GM21515 (cell line): ENCODE results near the gene PHOSPHO1.
A peak's percentile ranks its signal among the peaks of the same experiment; 100 is the strongest.

ENCODE experiments used
- ATAC-seq: cut with Tn5 transposase; IDR thresholded peaks from one replicate; pipeline ENCODE4 v1.9.1; 2021; ENCODE audit not compliant: unreplicated experiment

Gene PHOSPHO1

DNA sequence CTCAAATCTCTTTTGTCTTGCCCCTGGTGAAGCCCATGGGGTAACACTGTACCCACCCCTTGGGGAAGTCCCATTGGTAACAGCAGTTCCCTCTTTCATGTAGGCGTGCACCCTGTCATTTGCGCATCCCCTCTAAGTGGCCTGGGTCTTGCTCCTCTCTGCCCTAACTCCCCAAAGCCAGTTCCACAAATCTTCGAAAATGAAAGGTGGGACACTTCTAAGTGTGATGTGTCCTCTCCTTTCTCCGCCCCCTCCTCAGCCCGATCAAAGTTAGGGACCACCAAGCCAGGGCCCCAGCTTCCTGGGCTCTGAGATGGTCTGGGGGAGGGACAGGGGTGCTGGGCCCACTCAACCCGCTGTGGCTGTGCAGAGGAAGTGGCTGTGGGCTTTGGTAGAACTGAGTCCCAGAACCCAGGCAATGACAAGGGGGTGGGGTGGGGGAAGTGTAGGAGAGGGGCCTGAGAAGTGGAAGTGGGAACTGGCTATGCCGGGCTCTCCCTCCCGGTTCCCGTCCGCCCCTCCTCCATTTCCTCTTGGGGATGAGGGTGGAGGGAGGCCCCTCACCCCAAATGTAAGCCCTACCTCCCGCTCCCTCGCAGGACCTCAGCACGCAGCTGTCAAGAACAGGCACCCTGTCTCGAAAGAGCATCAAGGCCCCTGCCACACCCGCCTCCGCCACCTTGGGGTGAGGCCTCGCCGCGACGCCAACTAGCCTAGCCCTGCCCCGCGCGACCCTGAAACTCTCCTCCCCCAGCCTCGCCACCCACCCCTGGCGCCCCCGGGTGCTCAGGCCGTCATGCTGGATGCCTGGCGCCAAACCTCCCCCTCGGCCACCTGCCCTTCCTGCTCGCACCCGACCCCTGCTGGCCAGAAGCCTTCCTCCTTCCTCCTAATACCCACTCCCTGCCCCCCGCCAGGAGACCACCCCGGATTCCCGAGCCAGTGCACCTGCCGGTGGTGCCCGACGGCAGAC, 11.4 kb downstream of the PHOSPHO1 start:
- ATAC-seq = no peak

DNA sequence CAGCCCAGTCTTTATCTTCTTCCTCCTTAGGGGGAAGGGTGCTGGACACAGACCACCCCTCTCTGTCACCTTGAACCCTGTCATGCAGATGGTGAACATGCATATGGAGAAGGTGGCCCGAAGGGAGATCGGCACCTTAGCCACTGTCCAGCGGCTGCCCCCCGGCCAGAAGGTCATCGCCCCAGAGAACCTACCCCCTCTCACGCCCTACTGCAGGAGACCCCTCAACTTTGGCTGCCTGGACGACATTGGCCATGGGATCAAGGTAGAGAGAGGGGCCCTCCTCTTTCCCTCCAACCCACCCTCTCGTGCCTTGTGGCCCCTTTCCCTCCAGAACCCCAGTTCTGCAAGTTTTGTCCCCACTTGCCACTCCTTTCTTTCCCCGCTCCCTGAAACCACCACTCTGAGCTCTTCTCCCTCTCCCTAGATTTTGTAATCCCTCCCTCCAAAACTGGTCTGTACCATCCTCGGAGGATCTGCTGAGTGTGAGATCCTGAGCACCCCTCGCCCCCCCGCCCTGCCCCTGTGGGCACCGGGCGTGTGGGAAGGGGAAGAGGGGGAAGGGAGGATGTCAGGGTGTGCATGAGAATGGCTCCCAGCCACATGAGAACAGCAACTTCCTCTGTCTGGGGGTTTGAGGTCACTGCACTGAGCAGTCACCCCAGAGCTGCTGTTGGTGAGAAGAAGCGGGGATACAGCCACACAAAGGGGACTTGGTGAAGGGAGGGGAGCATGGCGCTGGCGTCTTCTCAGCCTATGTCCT, 12.8 kb downstream of the PHOSPHO1 start:
- peak; percentile 45 for ATAC-seq

DNA sequence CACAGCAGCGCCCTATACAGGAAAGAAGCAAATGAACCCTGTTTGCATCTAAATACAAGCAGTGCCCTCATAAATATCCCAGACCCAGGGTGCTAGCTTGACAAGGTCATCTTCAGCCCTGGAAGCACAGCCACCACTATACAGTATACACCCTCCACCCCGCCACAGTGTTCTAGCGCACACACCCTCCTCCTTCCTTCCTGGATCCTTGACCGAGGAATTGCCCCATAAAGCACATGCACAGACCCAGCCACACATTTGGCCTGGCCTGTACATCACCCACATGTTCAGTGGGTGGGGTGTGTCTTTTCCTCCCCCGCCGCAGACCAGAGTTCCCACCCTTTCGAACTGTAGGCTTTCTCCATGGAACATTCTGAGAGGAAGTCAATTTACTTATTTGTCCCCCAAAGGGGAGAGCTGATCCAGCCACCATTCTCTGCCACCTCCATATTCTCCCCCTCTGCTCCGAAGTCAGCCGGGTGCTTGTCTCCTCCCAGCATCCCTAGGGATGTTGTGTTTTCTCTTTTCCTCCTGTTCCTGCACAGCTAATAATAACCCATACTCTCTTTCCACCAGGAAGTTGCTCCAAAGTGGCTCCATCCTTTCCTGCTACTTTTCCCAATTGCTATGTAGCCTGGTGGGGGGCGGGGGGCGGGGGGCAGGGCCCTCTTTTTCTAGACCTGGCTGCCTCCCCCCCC, 13.5 kb downstream of the PHOSPHO1 start:
- no peak for ATAC-seq

DNA sequence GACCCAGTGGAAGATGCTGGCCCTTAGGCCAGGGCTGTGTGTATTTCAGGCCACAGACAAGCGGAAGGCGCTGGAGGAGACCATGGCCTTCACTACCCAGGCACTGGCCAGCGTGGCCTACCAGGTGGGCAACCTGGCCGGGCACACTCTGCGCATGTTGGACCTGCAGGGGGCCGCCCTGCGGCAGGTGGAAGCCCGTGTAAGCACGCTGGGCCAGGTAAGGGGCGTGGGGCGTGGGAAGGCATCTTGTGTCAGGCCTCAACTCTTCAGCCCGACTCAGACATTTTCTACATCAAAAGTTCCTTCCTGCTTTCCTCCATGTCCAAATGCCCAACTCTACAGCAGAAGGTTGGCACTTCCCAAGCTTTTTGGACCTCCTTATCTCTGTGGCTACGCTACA, 14.1 kb downstream of the PHOSPHO1 start:
- no peak for ATAC-seq

DNA sequence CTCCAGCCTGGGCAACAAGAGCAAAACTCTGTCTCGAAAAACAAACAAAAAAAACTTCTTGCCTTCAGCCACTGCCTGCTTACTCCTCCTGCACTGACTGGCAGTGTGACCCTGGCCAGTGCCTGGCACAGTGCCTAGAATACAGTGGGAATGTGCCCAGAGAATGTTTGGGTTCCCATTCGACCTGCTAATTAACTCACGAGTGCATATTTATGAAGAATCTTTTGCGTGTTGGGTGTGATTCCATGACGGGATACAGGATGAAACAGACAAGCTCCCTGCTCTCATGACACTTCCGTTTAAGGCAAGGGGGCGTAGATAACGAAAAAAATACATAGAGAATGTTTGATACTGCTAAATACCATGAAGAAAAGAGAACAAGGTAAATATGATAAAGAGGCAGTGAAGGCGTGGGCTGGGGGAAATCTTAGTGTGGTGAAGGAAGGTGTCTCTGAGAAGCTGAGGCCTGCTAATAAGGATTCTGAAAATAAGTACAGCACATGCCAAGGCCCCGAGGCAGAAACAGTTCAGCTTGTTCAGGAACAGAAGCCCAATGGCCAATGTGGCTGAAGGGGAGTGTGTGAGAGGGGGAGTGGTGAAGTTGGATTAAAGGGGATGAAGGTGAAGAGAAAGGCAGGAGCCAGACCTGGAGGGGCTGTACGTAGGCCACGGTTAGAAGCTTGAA, 15.8 kb downstream of the PHOSPHO1 start:
- no peak for ATAC-seq

DNA sequence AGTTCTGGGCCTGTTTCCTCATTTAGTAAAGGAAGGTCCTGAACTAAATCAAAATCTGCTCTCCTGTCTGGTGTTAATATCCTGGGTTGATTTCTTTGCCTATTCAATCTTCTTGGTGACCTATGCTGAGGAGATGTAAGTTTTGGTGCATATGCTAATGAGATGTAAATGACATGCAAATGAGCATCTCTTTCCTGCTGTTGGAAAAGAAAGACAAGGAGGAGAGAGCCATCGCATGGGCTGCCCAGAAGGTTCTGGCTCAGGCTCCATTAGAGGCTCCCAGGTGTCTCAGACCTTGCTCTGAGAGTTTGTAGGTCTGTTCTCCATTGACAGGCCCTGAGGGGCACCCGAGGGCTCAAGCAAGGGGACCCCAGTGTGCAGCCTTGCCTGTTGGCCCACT, 16.7 kb downstream of the PHOSPHO1 start:
- ATAC-seq = no peak

DNA sequence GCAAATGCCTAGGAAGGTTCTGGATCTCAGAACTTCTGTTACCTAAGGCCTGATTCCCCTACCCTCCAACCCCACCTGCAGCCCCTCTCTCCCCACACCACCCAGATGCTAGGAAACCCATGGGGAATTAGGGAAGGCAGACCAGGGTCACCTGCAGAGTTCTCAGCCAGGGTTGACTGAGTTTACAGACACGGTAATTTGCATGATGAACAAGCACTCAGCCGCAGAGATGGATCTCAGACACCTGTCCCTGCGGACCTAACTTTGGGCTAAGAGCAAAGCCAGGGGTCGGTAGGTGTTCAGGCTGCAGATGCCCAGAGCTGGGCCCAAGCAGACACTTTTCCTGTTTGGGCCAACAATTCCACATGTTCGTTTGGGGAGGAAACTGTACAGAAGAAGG, 17.2 kb downstream of the PHOSPHO1 start:
- no peak for ATAC-seq

DNA sequence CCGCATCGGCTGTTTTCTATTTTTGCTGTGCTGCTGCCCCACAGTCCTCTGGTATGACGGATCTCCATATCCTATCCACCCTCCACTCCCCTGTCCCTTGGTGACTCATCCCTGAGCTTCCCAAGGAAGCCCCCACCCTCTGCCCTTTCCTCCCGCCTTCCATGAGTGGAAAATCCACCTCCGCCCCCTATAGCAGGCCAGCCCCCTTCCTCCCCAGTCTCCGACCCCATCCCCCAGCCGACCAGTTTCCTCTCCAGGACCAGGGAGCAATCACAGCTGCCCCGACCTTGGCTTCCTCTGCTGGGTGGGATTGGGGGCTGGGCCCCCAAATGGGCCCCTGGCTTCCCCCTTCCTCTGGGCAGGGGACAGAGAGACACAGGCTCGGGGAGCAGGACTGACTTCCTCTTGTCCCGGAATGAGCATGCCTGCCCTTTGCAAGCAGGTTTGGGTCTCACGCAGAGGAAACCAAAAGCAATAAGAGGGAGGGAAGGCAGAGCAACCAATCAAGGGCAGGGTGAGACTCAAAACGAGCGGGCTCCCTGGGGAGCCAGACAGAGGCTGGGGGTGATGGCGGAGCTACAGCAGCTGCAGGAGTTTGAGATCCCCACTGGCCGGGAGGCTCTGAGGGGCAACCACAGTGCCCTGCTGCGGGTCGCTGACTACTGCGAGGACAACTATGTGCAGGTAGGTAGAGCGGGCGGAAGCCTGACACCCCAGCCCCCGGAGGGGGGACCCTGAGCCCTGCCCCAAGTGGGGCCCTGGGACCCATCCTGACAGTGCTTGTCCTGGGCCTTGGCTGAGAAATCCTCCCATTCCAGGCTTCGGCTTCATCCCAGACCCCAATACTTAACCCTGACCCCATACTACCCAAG, 20.2 kb downstream of the PHOSPHO1 start, which contains the start of the genes ABI3 and GNGT2:
Gene ABI3, plus strand, starts transcription at position 550 of the 872 bp plus-strand sequence. Its CDS starts 18 bp downstream, at position 568.
Gene GNGT2, minus strand, starts transcription at position 417 of the 872 bp plus-strand sequence. CDS start 3,152 bp downstream, outside the sequence.
- ATAC-seq = peak; percentile 70

DNA sequence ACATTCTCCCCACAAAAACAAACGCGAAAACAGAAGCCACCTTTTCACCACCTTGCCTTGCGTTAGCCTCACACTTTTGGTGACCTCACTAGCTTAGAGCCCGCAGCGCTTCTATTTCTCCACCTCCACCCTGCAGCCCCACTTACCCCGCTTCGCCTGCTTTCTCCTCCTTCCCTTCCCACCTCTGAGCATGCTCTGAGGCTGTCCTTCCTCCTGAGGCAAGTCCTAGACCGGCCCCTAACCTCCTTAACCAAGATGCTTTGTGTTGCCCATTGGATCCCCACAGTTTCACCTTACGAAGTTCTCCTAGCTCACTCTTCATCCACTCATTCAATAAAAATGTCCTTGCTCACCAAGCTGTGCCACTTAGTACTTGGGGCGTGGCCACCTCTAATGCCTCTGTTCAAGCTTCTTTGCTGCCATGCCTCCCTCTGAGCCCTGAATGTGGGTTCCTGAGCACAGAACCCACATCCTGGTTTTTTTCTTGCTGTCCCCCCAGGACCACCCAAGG, 21.5 kb downstream of the PHOSPHO1 start:
- ATAC-seq = no peak

DNA sequence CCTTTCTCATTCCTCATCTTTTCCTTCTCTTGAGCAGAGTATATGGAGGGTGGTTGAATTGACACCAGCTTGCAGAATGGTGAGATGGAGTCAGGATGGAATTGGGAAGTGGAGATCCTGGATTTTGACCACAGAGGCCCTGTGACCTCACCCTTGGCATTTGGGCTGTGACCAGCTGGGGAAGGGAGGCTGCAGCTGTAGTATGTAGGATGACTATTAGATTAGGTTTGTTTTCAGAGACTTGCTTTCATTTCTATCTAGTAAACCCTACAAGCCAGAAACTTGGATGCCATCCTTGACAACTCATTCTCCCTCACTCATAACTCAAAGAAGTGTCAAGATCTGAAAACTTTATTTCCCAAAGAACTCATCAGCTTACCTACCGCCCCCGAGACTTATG, 26.1 kb downstream of the PHOSPHO1 start:
- no peak for ATAC-seq

DNA sequence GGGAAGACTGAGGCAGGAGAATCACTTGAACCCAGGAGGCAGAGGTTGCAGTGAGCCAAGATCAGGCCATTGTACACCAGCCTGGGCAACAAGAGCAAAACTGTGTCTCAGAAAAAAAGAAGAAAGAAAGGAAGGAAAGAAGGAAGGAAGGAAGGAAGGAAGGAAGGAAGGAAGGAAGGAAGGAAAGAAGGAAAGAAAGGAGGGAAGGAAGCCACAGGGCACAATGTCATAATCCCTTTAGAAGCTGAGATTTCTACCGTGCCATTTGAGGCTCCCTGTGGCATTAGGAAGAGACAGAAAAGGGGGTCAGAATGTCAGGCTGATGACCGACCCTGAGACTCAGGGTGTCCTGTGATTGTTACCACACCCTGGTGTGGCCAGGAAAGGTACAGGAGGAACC, 26.8 kb downstream of the PHOSPHO1 start:
- ATAC-seq = no peak

DNA sequence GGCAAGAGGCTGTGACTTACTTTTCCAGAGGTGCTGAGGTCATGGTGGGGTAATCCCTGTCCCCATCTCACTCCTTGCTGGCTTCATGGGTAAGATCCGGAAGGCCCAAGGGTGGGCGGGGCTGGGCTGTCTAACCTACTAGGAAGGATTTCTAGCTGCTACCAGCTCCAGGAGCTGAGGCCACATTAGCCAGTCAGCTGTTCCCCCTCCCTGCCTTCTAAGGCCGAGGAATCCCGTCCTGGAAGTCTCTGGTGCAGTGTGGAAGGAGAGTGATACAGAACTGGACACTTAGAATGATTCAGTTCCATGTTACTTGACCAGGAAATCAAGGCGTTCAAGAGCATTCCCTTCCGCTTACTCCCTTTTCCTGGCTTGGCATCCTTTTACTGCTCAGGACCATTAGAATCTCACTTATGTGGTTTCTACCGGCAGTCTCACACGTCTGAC, 29.1 kb downstream of the PHOSPHO1 start:
- no peak for ATAC-seq

DNA sequence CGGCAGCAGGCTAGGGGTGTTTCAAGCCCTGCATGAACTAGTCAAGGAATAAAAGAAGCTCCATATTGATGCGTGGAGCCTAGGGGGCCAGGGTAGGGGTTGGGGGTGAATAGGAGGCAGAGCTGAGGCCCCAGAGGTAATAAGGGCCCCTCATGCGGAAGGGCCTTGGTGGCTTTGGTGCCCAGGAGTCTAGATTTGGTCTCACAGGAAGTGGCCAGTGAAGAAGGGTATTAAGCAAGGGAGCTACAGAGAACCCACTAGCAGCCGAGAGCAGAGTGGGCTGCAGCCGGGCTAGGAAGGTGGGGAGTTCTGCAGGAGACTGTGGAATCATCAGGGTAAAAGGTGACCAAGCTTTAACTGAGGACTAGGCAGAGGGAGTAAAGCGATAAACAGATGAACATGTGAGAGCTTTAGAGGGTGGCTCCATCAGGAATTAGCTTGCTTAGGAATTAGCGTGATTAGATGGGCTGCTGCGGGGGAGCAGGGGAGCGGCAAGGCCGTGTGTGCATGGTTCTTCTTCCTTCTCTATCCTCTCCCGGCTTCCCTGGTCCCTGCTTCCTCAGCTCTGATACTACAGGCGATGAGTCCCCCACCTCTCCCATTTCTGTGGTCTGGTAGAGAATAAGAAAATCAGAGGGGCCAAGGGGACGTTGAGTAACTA, 30.0 kb downstream of the PHOSPHO1 start:
- ATAC-seq = no peak

DNA sequence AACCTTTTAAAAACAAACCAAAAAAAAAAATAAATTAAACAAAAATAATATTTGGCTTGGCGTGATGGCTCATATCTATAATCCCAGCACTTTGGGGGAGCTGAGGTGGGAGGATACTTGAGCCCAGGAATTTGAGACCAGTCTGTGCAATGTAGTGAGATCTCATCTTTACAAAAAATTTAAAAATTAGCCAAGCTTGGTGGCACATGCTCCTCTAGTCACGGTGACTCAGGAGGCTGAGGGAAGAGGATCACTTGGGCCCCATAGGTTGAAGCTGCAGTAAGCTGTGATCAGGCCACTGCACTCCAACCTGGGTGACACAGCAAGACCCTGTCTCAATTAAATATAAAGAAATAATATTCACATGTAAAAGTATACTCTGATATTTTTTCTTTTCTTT, 32.4 kb downstream of the PHOSPHO1 start:
- no peak for ATAC-seq

DNA sequence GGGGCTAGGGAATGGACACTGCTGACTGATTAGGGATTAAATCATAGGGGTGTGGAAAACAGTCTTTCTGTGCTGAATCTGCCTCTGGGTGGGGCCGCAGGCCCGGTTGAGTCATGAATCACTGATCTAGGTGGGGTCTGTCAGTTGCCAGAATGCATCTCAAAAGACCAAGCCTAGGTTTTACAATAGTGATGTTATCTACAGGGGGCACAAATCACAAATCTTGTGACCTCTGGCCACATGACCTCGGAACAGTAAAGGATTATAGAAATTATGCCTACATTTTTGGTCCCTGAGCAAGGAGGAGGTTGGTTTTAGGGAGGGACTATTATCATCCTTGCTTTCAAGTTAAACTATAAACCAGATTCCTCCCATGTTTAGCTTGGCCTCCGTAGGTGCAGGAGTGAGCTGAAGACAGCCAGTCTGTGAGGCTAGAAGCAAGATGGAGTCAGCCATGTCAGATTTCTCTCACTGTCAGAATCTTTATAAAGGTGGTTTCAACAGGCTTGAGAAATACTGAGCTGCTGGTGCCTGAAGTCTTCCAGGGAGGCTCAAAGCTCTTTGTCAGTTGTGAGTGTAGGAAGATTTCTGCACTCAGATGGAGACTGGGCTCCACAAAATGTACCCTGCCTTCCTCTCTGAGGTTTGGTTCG, 33.1 kb downstream of the PHOSPHO1 start:
- no peak for ATAC-seq

DNA sequence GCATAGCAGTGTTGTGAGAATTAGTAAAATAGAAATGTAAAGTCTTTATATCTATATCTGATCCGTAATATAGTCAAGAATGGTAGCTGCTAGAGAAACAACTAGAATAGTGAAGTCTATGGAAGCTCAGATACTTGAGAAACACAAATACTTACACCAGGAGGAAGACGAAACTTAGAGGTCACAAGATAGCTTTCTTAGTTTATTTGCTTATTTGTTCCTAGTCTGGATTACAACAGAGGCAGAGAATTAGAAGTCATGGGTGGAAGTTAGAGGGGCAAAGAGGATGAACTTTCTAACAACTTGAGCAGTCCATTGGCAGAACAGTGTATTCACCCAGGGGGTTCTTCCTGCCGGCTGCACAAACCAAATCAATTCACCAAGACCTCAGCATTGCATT, 34.1 kb downstream of the PHOSPHO1 start:
- ATAC-seq = no peak

DNA sequence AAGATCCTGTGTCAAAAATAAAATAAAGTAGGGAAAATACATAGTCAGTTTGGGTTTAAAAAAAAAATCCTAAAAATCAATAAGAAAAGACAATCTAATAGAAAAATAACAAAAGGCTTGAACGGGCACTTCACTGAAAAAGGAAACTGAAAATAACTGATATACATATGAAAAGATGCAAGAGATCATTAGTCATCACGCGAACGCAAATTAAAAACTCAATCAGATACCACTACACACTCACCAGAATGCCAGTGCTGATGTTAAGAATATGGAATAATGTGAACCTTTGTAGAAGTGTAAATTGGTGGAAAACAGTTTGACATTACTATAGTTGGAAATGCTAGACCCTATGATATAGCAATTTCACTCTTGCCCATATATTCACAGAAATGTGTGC, 34.8 kb downstream of the PHOSPHO1 start:
- ATAC-seq = no peak

DNA sequence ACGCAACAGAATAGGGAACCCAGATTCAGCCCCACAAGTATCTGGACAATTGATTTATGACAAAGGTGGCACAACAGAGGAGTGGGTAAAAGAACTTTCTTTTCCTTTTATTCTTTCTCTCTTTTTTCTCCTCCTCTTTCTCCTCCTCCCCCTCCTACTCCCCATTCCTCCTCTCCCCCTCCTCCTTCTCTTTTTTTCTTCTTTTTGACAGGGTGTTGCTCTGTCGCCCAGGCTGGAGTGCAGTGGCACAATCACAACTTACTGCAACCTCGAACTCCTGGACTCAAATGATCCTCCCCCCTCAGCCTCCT, 36.3 kb downstream of the PHOSPHO1 start:
- ATAC-seq = no peak
